Measurements from ENCODE around the gene DCUN1D3.

Gene DCUN1D3

DNA sequence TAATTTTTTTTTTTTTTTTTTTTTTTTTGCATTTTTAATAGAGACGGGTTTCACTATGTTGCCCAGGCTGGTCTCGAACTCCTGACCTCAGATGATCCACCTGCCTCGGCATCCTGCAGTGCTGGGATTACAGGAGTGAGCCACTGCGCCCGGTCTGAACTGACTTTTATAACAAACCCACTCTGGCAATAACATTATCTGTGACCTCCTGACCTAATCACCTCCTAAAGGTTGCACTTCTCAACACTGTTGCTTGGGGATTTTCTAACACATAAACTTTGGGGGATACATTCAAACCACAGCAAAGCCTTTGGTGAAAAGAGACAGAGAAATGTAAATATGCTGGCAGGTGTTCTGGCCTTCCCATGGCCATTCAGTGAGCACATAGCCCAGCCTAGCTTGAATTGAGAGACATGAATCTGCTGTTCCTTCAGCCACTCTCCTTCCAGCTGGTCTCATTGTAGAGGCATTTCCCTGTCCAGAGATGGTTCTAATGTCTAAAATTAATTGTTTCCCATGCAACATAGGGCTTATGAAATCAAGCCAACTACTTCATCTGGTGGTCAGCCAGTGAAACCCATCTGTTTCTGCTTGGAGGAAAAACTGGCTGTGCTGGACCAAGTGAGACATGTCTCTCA lies 28.7 kb upstream of the DCUN1D3 start:
- no peak overlapping the region for H3K9ac ChIP-seq (ENCODE audit: insufficient read length)
- no peak for TF ChIP-seq EZH2 (IDR thresholded peaks at IDR 0.05)
- no peak for TF ChIP-seq POLR2AphosphoS5 (IDR thresholded peaks at IDR 0.05; ENCODE audit: borderline replicate concordance, low read depth, low read length)
- no peak for TF ChIP-seq FOXP2 (optimal IDR thresholded peaks at IDR 0.05; ENCODE audit: control extremely low read depth, extremely low read length, insufficient read depth)
- H3K27ac ChIP-seq, result no peak overlapping the region
- H3K36me3 ChIP-seq (ENCODE audit: insufficient read depth, low read length), result no peaks in the 10 kb centered on the region
- H3K9me3 ChIP-seq (ENCODE audit: low read depth, low read length), result no peaks in the 10 kb centered on the region
- no peak overlapping the region for H3K4me3 ChIP-seq
- DNase-seq (ENCODE audit: low read depth, low spot score), result no peak

DNA sequence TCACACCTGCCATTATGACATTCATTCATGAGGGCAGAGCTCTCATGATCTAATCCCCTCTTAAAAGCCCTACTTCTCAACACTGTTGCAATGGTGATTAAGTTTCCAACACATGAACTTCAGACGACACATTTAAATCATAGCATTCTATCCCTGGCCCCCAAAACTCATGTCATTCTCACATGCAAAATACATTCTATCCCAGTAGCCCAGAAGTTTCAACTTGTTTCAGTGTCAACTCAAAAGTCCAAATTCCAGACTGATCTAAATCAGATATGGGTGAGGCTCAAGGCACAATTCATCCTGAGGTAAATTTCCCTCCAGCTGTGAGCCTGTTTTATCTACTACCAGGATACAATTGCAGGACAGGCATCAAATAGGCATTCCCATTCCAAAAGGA lies 25.6 kb upstream of the DCUN1D3 start:
- Histone ChIP-seq H3K27ac (no peak overlapping the region), H3K9me3 (ENCODE audit: low read depth, low read length) (no peaks in the 10 kb centered on the region), H3K4me3 (no peak overlapping the region), H3K9ac (ENCODE audit: insufficient read length) (no peak overlapping the region), H3K36me3 (ENCODE audit: insufficient read depth, low read length) (no peaks in the 10 kb centered on the region)
- DNase-seq (ENCODE audit: low read depth, low spot score), result no peak
- TF ChIP-seq EZH2 (IDR thresholded peaks at IDR 0.05) (no peak), POLR2AphosphoS5 (IDR thresholded peaks at IDR 0.05; ENCODE audit: borderline replicate concordance, low read depth, low read length) (no peak), FOXP2 (optimal IDR thresholded peaks at IDR 0.05; ENCODE audit: control extremely low read depth, extremely low read length, insufficient read depth) (no peak)

DNA sequence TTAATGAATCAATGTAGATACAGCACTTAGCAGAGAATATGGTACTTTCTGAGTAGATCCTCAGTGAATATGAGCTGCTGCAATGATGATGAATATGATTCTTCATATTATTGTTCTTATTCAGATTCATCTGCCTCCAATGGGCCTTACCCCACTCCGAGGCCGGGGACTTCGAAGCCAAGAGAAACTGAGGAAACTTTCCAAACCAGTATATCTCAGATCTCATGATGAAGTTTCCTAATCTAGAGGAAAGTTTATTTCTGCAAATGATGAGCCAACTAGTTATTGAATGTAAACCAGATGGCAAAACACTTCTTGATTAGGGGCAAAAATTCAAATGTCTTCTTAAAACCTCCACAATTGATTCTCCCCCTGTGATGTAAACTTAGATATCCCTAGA lies 23.7 kb upstream of the DCUN1D3 start:
- DNase-seq (ENCODE audit: low read depth, low spot score), result no peak
- Histone ChIP-seq H3K4me3 (no peak overlapping the region), H3K9me3 (ENCODE audit: low read depth, low read length) (no peaks in the 10 kb centered on the region), H3K27ac (no peak overlapping the region), H3K36me3 (ENCODE audit: insufficient read depth, low read length) (no peaks in the 10 kb centered on the region), H3K9ac (ENCODE audit: insufficient read length) (no peak overlapping the region)
- no peak for TF ChIP-seq POLR2AphosphoS5 (IDR thresholded peaks at IDR 0.05; ENCODE audit: borderline replicate concordance, low read depth, low read length)

DNA sequence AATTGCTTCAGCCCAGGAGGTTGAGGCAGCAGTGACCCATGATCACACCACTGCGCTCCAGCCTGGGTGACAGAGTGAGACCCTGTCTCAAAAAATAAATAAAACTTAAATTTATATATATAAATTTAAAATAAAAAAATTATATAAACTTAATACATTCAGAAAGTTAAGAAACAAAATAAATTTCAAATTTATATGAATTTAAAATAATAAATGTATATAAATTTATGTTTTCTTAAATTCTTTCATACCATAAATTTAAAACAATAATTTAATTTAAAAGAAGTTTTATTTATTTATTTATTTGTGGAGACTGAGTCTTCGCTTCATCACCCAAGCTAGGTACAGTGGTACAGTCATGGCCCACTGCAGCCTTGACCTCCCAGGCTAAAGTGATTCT lies 20.6 kb upstream of the DCUN1D3 start:
- Histone ChIP-seq H3K9ac (ENCODE audit: insufficient read length) (no peak overlapping the region), H3K36me3 (ENCODE audit: insufficient read depth, low read length) (no peaks in the 10 kb centered on the region)

DNA sequence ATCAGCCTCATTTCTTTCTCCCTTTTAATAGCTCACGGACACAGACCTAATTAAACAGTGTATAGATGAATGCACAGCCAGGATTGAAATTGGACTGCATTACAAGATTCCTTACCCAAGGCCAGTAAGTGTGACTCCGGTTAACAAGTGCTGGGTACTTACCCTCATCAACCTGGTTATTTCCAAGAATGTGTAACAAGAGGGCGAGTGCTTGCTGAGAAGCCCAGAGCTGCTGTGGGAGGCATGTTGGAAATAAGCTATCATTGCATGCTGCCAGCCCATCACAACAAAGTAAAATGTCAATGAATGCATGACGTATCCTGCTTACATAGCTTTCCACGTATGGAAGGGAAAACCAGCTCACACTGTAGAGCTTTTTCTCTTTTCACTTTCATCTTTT lies 19.9 kb upstream of the DCUN1D3 start:
- H3K36me3 ChIP-seq (ENCODE audit: insufficient read depth, low read length), result no peaks in the 10 kb centered on the region
- no peak overlapping the region for H3K4me3 ChIP-seq
- H3K9ac ChIP-seq (ENCODE audit: insufficient read length), result no peak overlapping the region
- no peak overlapping the region for H3K27ac ChIP-seq
- no peaks in the 10 kb centered on the region for H3K9me3 ChIP-seq (ENCODE audit: low read depth, low read length)
- no peak for TF ChIP-seq FOXP2 (optimal IDR thresholded peaks at IDR 0.05; ENCODE audit: control extremely low read depth, extremely low read length, insufficient read depth)
- TF ChIP-seq EZH2 (IDR thresholded peaks at IDR 0.05), result no peak
- TF ChIP-seq POLR2AphosphoS5 (IDR thresholded peaks at IDR 0.05; ENCODE audit: borderline replicate concordance, low read depth, low read length), result no peak
- no peak for DNase-seq (ENCODE audit: low read depth, low spot score)

More for the DNA sequence above, 20.6 kb upstream of the DCUN1D3 start:
- DNase-seq (ENCODE audit: low read depth, low spot score), result no peak
- Histone ChIP-seq H3K4me3 (no peak overlapping the region), H3K27ac (no peak overlapping the region), H3K9me3 (ENCODE audit: low read depth, low read length) (no peaks in the 10 kb centered on the region)
- TF ChIP-seq POLR2AphosphoS5 (IDR thresholded peaks at IDR 0.05; ENCODE audit: borderline replicate concordance, low read depth, low read length) (no peak), FOXP2 (optimal IDR thresholded peaks at IDR 0.05; ENCODE audit: control extremely low read depth, extremely low read length, insufficient read depth) (no peak), EZH2 (IDR thresholded peaks at IDR 0.05) (no peak)

DNA sequence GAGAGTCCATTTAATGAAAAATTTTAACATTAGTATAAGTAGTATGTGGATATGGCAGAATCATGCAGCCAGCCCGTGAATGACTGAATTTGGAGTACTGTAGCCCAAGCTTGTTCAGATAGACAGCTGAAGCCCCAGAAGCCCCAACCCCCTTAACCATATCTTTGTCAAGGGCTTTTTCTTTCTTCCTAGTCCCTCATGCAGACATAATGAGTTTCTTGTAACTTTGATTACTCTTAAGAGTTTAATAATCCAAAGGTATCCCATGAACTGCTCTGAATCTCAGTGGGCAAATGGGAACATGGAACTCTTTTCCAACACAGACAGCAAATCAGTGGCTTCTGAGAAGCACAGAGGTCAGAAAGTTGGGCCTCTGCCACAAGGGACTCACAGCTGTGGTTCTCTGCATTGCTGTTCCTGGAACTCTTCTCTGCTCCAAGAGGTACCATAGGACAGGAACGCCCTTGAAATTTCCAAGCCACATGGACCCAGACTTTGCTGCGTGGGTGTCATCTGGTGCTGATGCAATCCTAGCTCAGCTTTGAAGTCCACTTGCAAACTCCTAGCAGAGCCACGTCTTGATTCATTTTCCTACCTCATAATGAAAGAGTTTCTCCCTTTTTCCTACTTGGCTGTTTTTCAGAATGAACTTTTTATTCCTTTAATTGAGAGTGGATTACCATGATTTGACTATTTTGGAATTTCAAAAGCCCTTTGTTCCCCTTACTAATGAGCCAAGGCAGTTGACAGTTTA lies 18.5 kb upstream of the DCUN1D3 start:
- Histone ChIP-seq H3K4me3 (no peak overlapping the region), H3K27ac (no peak overlapping the region), H3K36me3 (ENCODE audit: insufficient read depth, low read length) (no peaks in the 10 kb centered on the region), H3K9ac (ENCODE audit: insufficient read length) (no peak overlapping the region), H3K9me3 (ENCODE audit: low read depth, low read length) (no peaks in the 10 kb centered on the region)
- DNase-seq (ENCODE audit: low read depth, low spot score), result no peak
- TF ChIP-seq FOXP2 (optimal IDR thresholded peaks at IDR 0.05; ENCODE audit: control extremely low read depth, extremely low read length, insufficient read depth) (no peak), EZH2 (IDR thresholded peaks at IDR 0.05) (no peak), POLR2AphosphoS5 (IDR thresholded peaks at IDR 0.05; ENCODE audit: borderline replicate concordance, low read depth, low read length) (no peak)

DNA sequence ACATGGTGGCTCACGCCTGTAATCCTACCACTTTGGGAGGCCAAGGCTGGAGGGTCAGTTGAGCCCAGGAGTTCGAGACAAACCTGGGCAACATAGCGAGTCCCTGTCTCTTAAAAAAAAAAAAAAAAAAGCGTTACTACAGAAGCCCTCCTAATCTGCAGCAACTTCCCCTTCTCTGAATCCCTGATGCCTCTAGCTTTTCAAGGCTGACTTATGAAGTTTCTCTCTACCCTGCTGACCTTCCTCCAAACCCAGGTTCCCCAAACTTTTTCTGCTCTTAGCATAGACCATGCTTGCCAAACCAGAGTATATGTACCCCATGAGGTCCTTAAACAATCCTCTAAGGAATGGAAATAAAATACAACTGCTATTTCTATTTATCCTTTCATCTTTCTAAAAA lies 16.8 kb upstream of the DCUN1D3 start:
- H3K9ac ChIP-seq (ENCODE audit: insufficient read length), result no peak overlapping the region
- H3K27ac ChIP-seq, result no peak overlapping the region
- H3K36me3 ChIP-seq (ENCODE audit: insufficient read depth, low read length), result no peaks in the 10 kb centered on the region
- no peak overlapping the region for H3K4me3 ChIP-seq
- no peaks in the 10 kb centered on the region for H3K9me3 ChIP-seq (ENCODE audit: low read depth, low read length)
- TF ChIP-seq POLR2AphosphoS5 (IDR thresholded peaks at IDR 0.05; ENCODE audit: borderline replicate concordance, low read depth, low read length), result no peak
- no peak for TF ChIP-seq EZH2 (IDR thresholded peaks at IDR 0.05)
- no peak for TF ChIP-seq FOXP2 (optimal IDR thresholded peaks at IDR 0.05; ENCODE audit: control extremely low read depth, extremely low read length, insufficient read depth)
- no peak for DNase-seq (ENCODE audit: low read depth, low spot score)

DNA sequence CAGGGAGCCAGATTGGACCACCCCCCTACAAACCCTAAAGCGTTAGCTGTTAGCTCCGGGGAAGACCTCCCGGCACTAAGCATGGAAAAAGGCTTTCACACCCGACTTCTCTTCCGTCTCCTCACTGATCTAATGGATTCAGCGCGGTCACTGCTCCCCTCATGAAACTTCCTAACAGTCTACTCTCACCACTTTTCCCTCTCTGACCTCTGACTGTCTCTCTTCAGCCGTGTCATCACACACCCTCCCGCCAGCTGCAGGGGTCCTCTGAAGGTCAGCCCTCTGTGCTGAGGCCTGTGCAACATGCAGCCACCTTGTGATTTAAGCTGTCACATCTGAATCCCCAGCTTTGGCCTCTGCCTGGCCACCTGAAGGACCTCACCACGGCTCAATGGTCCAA lies 16.1 kb upstream of the DCUN1D3 start:
- H3K4me3 ChIP-seq, result no peak overlapping the region
- H3K27ac ChIP-seq, result no peak overlapping the region
- no peaks in the 10 kb centered on the region for H3K36me3 ChIP-seq (ENCODE audit: insufficient read depth, low read length)
- no peak overlapping the region for H3K9ac ChIP-seq (ENCODE audit: insufficient read length)
- DNase-seq (ENCODE audit: low read depth, low spot score), result no peak
- TF ChIP-seq EZH2 (IDR thresholded peaks at IDR 0.05), result no peak
- no peak for TF ChIP-seq FOXP2 (optimal IDR thresholded peaks at IDR 0.05; ENCODE audit: control extremely low read depth, extremely low read length, insufficient read depth)
- TF ChIP-seq POLR2AphosphoS5 (IDR thresholded peaks at IDR 0.05; ENCODE audit: borderline replicate concordance, low read depth, low read length), result no peak
- no peaks in the 10 kb centered on the region for H3K9me3 ChIP-seq (ENCODE audit: low read depth, low read length)

All from SK-N-MC (cell line).